GM20431 (cell line): ENCODE results near the gene SIPA1L3.

Experiments
- in situ Hi-C: fragments of 300-500 bp; cut with MseI, MboI; formaldehyde crosslinking; loops from one replicate; pipeline ENCODE4 v1.15.0; 2020; ENCODE audit warnings: low sequenced_read_pairs; ENCODE audit not compliant: unreplicated experiment

The SIPA1L3 gene

GRCh38 chr19:38164526-38164925 lies 257.5 kb downstream of the SIPA1L3 start:
- in situ Hi-C loops: no loop called here

- in situ Hi-C loops: no loop called here
Measured at GRCh38 chr19:38165335-38165734, 258.3 kb downstream of the SIPA1L3 start.

GRCh38 chr19:38168637-38169036 lies 261.6 kb downstream of the SIPA1L3 start:
- in situ Hi-C loops: no loop called here

- in situ Hi-C loops: no loop called here
Measured at GRCh38 chr19:38170334-38170733, 263.3 kb downstream of the SIPA1L3 start.

GRCh38 chr19:38172001-38172400 lies 265.0 kb downstream of the SIPA1L3 start:
- in situ Hi-C loops: no loop called here

- in situ Hi-C loops: no loop called here
Measured at GRCh38 chr19:38173291-38174041, 266.5 kb downstream of the SIPA1L3 start.

GRCh38 chr19:38175422-38175821 lies 268.4 kb downstream of the SIPA1L3 start:
- in situ Hi-C loops: no loop called here

GRCh38 chr19:38180071-38180470 lies 273.1 kb downstream of the SIPA1L3 start:
- in situ Hi-C loops: no loop called here

GRCh38 chr19:38182536-38183210 lies 275.7 kb downstream of the SIPA1L3 start:
- in situ Hi-C loops: no loop called here

GRCh38 chr19:38183251-38183897 lies 276.4 kb downstream of the SIPA1L3 start:
- in situ Hi-C loops: no loop called here

GRCh38 chr19:38184815-38185214 lies 277.8 kb downstream of the SIPA1L3 start:
- in situ Hi-C loops: no loop called here

- in situ Hi-C loops: no loop called here
Measured at GRCh38 chr19:38185562-38185961, 278.6 kb downstream of the SIPA1L3 start.

- in situ Hi-C loops: no loop called here
Measured at GRCh38 chr19:38190061-38190460, 283.1 kb downstream of the SIPA1L3 start.

GRCh38 chr19:38190793-38191192 lies 283.8 kb downstream of the SIPA1L3 start:
- in situ Hi-C loops: no loop called here

GRCh38 chr19:38191747-38192146 lies 284.7 kb downstream of the SIPA1L3 start:
- in situ Hi-C loops: no loop called here

GRCh38 chr19:38193445-38193844 lies 286.4 kb downstream of the SIPA1L3 start:
- in situ Hi-C loops: no loop called here

GRCh38 chr19:38194061-38194701 lies 287.2 kb downstream of the SIPA1L3 start:
- in situ Hi-C loops: no loop called here

- in situ Hi-C loops: no loop called here
Measured at GRCh38 chr19:38195237-38195636, 288.2 kb downstream of the SIPA1L3 start.

GRCh38 chr19:38196245-38196837 lies 289.3 kb downstream of the SIPA1L3 start:
- in situ Hi-C loops: no loop called here

- in situ Hi-C loops: no loop called here
Measured at GRCh38 chr19:38196948-38197656, 290.1 kb downstream of the SIPA1L3 start.
